Measurements from ENCODE around the gene HRAS.

- TF ChIP-seq CTCF (IDR thresholded peaks at IDR 0.05) (no peak), POLR2A (IDR thresholded peaks at IDR 0.05) (no peak), EP300 (IDR thresholded peaks at IDR 0.05) (no peak)
Measured at GRCh38 chr11:545171-545570, 9.8 kb upstream of the HRAS start.

Data from gastroesophageal sphincter (tissue), 3 donors.